HG03520 (cell line): ENCODE measurements around the gene PDE6B.
A peak's percentile ranks its signal among the peaks of the same experiment; 100 is the strongest.
"Not testable (repeated sequence)": the region's sequence is repeated elsewhere in the genome, so short reads cannot be mapped to it uniquely, and the experiment has no call there.

Source experiments
- ATAC-seq: cut with Tn5 transposase; IDR thresholded peaks from one replicate; pipeline ENCODE4 v1.9.1; 2021; ENCODE audit warnings: mild to moderate bottlenecking, moderate library complexity; ENCODE audit not compliant: unreplicated experiment

Gene PDE6B

GRCh38 chr4:668219-668618 is 42.8 kb downstream of the PDE6B start:
- not testable (repeated sequence) for ATAC-seq

GRCh38 chr4:669806-670559 is 44.6 kb downstream of the PDE6B start:
- ATAC-seq = not testable (repeated sequence)

DNA sequence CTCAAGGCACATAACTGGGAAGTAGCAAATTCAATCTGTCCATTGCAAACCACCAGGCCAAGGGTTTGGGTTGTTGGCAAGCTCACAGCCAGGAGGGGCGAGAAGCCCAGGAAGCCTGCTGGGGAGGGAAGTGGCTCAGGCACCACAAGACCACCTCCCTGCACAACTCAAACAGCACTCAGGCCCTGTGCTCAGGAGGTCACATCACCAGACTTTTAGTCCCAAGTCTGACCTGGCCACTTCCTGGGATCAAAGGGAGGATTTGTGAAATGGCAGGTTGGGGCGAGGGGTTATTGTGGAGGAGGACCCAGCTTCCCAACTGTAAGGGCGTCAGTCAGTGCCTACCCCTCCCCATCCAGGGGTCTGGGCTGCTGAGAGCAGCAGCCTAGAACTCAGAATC is 46.4 kb downstream of the PDE6B start:
- ATAC-seq = no peak

- no peak for ATAC-seq
Measured at GRCh38 chr4:673349-674091, 48.1 kb downstream of the PDE6B start.

GRCh38 chr4:674172-675035 is 49.0 kb downstream of the PDE6B start, which contains the start of the genes ATP5ME and MYL5:
ATP5ME (minus strand) TSS chr4:674276; CDS start chr4:674247, 29 bp downstream.
MYL5 (plus strand) TSS chr4:674542; CDS start chr4:678027, 3,485 bp downstream.
- ATAC-seq = peak; percentile 75

DNA sequence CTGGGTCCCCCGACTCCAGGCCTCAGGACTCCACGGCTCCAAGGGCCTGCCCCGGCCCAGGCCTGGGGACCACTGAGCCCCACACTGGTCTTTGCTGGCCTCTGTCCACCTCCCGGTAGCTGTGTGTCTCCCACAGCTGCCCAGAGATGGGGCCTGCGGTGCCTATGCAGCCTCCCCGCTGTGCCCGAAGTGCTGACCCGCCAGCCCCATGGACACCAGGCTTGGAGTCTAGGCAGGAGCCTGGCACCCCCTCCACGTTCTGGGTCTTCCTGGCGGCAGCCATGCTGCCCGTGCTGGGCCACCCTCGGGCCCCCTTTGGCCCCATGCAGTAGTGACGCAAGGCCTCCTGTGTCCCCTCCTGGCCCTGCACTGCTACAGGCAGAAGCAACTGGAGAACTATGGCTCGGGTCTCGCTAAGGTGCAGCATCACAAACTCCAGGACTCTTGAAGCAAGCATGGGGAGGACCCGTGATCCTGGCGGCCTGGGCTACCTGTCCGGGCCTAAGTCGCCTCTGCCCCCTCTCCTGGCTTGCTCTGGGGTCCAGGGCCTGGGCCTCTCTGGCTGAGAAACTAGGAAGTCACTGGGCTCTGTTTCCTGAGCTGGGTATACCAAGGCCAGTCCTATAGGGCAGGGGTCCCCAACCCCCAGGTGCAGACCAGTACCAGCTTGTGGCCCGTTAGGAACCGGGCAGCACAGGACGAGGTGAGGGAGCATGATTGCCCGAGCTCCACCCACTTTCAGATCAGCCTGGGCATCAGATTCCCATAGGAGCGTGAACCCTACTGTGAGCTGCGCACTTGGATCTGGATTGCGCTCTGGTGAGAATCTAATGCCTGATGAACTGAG is 49.9 kb downstream of the PDE6B start:
- ATAC-seq = no peak

GRCh38 chr4:675980-676870 is 50.9 kb downstream of the PDE6B start:
- peak; percentile 20 for ATAC-seq

DNA sequence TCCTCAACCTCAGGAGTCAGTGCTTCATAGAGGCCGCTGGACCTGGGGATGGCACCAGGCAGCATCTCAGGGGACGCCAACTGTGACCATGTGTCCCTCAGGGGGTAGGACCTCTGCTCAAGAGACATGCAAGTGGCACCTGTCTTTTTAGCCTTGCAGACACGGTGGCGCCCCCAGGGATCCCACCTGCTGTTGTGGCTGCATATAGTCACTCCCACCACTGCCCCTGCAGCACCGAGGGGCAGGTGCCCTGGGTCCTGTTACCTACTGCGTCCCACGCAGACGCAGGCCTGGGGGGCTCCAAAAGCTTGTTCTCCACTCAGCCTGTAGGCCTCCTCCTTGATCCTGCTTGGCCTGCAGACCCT is 51.5 kb downstream of the PDE6B start:
- no peak for ATAC-seq

DNA sequence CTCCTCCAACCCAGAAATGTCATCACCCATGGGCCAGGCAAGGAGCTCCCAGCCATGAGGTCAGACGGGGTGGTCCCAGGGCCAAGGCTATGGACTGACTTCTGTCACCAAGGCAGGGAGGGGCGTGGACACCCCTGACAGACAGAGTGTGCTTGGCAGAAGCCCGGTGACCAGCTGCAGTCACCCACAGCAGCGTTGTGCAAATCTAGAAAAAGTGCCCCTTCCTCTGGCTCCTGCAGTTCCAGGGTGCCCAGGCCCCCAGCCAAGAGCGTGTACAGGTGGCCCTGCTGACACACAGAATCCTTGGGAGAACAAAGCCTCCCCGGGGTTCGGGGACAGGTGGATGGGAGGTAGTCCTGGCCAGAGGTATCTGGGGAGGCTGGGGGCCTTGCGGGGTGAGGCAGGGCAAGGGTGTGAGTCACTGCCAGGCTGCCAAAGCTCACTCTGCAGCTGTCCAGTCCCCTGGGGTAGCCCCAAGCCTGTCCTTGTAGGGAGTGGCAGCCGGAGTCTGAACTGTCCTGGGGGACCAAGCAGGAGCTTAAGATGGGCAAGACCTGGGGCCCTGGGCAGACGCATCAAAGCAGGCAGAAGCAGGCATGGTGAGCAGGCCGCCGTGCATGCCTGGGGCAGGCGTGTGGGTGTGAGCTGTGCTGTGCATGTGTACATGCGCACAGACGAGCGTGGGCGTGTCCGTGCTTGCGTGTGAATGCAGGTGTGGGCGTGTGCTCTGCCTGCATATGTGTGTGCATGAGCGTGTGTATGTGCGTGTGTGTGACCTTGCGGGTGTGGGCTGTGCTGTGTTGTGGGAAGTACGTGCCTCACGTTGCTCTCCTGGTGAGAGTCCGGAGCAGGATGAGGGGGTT is 52.3 kb downstream of the PDE6B start:
- no peak for ATAC-seq

- ATAC-seq = no peak
Measured at GRCh38 chr4:678331-679103, 53.1 kb downstream of the PDE6B start.

DNA sequence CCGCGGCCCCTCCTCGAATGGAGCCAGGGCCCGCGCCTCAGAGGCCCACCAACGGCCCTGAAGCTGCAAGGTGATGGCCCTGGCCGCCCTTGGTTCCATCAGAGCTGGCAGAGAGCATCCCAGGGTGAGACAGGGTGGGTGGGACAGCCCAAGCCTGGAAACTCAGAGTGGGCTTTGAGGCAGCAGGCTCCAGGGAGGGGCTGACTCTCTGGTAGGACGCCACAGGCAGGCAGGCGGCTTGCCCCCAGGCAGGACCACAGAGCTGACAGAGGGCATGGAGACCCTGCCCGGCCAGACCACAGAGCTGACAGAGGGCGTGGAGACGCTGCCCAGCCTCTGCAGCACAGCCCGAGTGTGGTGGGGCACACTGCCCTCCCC is 53.7 kb downstream of the PDE6B start:
- ATAC-seq = no peak

DNA sequence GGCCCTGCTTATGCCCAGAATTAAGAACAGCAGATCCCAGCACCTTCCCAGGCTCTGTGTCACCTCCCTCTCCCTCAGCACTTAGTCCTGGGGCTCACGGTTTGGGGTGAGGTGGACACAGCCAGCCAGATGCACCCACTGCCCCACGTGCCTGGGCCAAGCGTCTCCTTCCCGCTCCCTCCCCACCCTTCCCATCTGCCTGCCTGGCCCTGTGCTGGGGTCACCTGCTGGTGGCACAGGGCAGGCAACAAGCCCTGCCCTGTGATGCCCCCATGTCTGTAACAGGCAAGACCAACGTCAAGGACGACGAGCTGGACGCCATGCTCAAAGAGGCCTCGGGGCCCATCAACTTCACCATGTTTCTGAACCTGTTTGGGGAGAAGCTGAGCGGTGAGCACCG is 54.3 kb downstream of the PDE6B start:
- no peak for ATAC-seq

DNA sequence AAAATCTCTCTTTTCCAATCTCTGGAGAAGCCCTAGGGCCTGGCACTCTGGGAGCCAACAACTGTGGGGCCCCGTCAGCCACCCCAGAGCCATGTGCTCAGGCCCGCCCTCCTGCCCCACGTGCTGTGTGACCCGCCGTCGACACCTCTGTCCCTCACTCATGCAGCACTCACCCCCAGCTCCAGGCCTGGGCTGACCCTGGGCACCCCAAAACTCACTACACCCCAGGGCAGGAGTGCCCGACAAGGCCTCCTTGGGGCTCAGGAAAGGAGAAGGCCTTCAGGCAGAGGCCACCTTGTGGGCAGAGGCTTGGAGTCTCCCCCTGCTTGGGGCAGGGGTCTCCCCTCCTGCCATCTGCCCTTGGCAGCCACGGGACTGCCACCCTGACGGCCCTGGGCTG is 54.7 kb downstream of the PDE6B start:
- no peak for ATAC-seq

DNA sequence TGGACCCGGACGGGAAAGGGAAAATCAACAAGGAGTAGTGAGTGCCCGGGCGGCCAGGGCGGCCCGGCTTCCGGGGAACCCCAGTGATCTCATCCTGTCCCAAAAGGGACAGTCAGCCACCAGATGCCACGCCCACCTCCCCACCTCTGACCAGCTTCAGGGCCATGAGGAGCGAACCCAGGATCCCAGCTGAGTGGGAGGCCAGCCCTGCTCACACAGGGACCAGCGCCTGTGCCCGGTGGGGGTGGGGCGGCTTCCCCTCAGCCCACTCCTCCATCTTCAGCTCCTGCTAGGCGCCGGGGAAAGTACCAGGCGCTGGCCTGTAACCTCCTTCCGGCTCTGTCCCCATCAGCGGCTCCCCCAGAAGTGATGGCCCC is 55.2 kb downstream of the PDE6B start:
- ATAC-seq = no peak

DNA sequence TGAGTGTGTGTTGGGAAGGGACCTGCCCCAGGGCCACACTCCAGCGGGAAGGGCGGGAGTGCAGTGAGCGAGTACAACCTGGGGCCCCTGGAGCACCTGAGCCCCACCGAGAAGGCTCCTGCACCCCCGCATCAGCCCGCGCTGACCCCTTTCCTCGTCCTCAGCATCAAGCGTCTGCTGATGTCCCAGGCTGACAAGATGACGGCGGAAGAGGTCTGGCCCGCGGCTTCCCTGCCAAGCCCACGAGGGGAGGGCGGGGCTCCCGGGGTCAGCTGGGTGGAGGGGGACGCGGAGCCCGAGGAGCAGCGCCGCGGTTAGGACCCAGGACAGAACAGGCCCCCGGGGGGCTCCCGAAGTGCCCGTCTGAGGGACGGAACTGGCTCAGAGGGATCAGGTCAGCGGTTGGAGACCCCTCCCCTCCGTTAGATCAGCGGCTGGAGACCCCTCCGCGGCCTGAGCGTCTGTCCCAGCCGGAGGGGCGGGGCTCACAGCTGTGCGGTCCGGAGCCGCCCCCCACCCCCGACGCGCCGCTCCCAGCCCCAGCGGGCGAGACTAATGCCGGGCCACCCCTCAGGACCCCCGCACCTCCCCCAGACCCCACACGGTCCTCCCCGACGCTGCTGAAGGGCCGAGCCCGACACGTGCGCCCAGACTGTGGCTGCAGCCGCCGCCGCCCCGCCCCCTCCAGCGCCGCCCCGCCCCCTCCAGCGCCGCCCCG is 55.7 kb downstream of the PDE6B start:
- peak; percentile 26 for ATAC-seq

DNA sequence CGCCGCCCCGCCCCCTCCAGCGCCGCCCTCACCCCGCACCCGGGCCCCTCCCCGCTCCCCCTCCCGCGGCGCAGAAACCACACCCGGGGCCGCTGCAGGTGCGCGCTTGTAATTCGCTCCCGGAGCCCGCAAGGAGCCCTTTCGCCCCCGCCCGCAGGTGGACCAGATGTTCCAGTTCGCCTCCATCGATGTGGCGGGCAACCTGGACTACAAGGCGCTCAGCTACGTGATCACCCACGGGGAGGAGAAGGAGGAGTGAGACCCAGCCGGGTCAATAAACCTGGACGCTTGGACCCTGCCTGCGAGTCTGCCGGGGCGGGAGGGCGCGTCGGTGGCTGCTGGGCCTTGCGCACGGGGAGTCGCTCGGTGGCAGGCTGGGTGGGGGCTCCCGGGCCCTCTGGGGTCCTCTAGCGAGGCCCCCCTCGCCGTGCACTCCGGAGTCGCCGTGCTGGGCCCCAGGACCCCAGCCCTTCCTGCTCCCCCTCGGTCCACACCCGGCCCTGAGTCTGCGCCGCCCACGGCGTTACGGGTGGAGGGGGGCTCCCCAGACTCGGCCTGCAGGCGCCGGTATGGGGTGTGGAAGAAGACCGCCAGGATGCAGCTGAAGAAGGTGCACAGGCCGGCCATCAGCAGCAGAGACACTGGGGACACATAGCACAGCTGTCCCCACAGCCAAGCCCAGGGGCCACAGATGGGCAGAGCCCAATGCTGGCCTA is 56.5 kb downstream of the PDE6B start:
- ATAC-seq = no peak
